SK-N-SH treated with all-trans-retinoic acid at 6 μM for 48 hours (cell line): ENCODE data around the gene TDRD15.

Experiments used
- ATAC-seq: fragments of 200-7000 bp; cut with Tn5 transposase; 3 replicates; pipeline ENCODE4 v1.9.1; 2020; ENCODE audit warnings: mild to moderate bottlenecking, moderate library complexity
- ARNTL ChIP-seq: fragments of 450-650 bp; formaldehyde crosslinking; IDR thresholded peaks from 2 replicates; pipeline ENCODE4 v1.5.0; 2020; ENCODE audit warnings: low read depth, mild to moderate bottlenecking, moderate library complexity, borderline replicate concordance
- BACH2 ChIP-seq: fragments of 250-450 bp; sonication (Bioruptor Pico); IDR thresholded peaks from 2 replicates; pipeline ENCODE4 v1.9.0; 2021; ENCODE audit warnings: mild to moderate bottlenecking, borderline replicate concordance
- CSDC2 ChIP-seq: fragments of 250-450 bp; sonication (Bioruptor Pico); IDR thresholded peaks from 2 replicates; pipeline ENCODE4 v1.5.0; 2020; ENCODE audit warnings: mild to moderate bottlenecking, moderate library complexity
- ESRRG ChIP-seq: fragments of 250-450 bp; sonication (Bioruptor Pico); IDR thresholded peaks from 2 replicates; pipeline ENCODE4 v1.6.1; 2021; ENCODE audit warnings: mild to moderate bottlenecking
- GLIS3 ChIP-seq: fragments of 250-450 bp; sonication (Bioruptor Pico); IDR thresholded peaks from 2 replicates; pipeline ENCODE4 v1.5.0; 2020; ENCODE audit warnings: mild to moderate bottlenecking, moderate library complexity
- ISL1 ChIP-seq: fragments of 250-450 bp; sonication (Bioruptor Pico); IDR thresholded peaks from 2 replicates; pipeline ENCODE4 v2.1.2; 2022; ENCODE audit warnings: mild to moderate bottlenecking, moderate library complexity
- OSR1 ChIP-seq: fragments of 250-450 bp; sonication (Bioruptor Pico); IDR thresholded peaks from 2 replicates; pipeline ENCODE4 v1.8.0; 2022; ENCODE audit warnings: moderate library complexity, mild to moderate bottlenecking, inconsistent platforms
- PPARA ChIP-seq: fragments of 250-450 bp; sonication (Bioruptor Pico); IDR thresholded peaks from 2 replicates; pipeline ENCODE4 v1.5.0; 2020; ENCODE audit warnings: mild to moderate bottlenecking, borderline replicate concordance
- RARB ChIP-seq: fragments of 250-450 bp; sonication (Bioruptor Pico); IDR thresholded peaks from 2 replicates; pipeline ENCODE4 v1.8.0; 2021; ENCODE audit warnings: mild to moderate bottlenecking, moderate library complexity
- SNAI2 ChIP-seq: fragments of 250-450 bp; sonication (Bioruptor Pico); IDR thresholded peaks from 2 replicates; pipeline ENCODE4 v1.5.0; 2020; ENCODE audit warnings: mild to moderate bottlenecking, moderate library complexity
- TCF4 ChIP-seq: fragments of 250-450 bp; sonication (Bioruptor Pico); IDR thresholded peaks from 2 replicates; pipeline ENCODE4 v1.8.0; 2021; ENCODE audit warnings: mild to moderate bottlenecking, moderate library complexity, borderline replicate concordance
- TOX ChIP-seq: fragments of 250-450 bp; sonication (Bioruptor Pico); IDR thresholded peaks from 2 replicates; pipeline ENCODE4 v1.8.0; 2021; ENCODE audit warnings: mild to moderate bottlenecking, moderate library complexity, borderline replicate concordance
- ZC3H10 ChIP-seq: fragments of 250-450 bp; sonication (Bioruptor Pico); IDR thresholded peaks from 2 replicates; pipeline ENCODE4 v1.5.1; 2021; ENCODE audit warnings: mild to moderate bottlenecking, moderate library complexity
- ZNF565 ChIP-seq: fragments of 450-650 bp; formaldehyde crosslinking; conservative IDR thresholded peaks from 2 replicates; pipeline ENCODE4 v1.5.0; 2020; ENCODE audit warnings: low read depth, mild to moderate bottlenecking, moderate library complexity
- ZNF70 ChIP-seq: fragments of 450-650 bp; formaldehyde crosslinking; IDR thresholded peaks from 2 replicates; pipeline ENCODE4 v1.5.0; 2020; ENCODE audit warnings: mild to moderate bottlenecking, moderate library complexity
- ZNF8 ChIP-seq: fragments of 450-650 bp; formaldehyde crosslinking; IDR thresholded peaks from 2 replicates; pipeline ENCODE4 v1.5.0; 2020; ENCODE audit warnings: mild to moderate bottlenecking, moderate library complexity
- TF ChIP-seq, protein P1 (sequence below): fragments of 250-450 bp; sonication (Bioruptor Pico); IDR thresholded peaks from 2 replicates; pipeline ENCODE4 v1.5.1; 2020; ENCODE audit warnings: low read depth, mild to moderate bottlenecking, moderate library complexity
- TF ChIP-seq, protein P2 (sequence below): fragments of 250-450 bp; sonication (Bioruptor Pico); IDR thresholded peaks from 2 replicates; pipeline ENCODE4 v1.5.1; 2021; ENCODE audit warnings: mild to moderate bottlenecking, moderate library complexity
- TF ChIP-seq, protein P3 (sequence below): fragments of 250-450 bp; sonication (Bioruptor Pico); IDR thresholded peaks from 2 replicates; pipeline ENCODE4 v1.8.0; 2020; ENCODE audit warnings: mild to moderate bottlenecking, moderate library complexity, borderline replicate concordance
- TF ChIP-seq, protein P4 (sequence below): fragments of 250-450 bp; sonication (Bioruptor Pico); IDR thresholded peaks from 2 replicates; pipeline ENCODE4 v1.8.0; 2021; ENCODE audit warnings: low read depth, mild to moderate bottlenecking, moderate library complexity, borderline replicate concordance

The TDRD15 gene

DNA sequence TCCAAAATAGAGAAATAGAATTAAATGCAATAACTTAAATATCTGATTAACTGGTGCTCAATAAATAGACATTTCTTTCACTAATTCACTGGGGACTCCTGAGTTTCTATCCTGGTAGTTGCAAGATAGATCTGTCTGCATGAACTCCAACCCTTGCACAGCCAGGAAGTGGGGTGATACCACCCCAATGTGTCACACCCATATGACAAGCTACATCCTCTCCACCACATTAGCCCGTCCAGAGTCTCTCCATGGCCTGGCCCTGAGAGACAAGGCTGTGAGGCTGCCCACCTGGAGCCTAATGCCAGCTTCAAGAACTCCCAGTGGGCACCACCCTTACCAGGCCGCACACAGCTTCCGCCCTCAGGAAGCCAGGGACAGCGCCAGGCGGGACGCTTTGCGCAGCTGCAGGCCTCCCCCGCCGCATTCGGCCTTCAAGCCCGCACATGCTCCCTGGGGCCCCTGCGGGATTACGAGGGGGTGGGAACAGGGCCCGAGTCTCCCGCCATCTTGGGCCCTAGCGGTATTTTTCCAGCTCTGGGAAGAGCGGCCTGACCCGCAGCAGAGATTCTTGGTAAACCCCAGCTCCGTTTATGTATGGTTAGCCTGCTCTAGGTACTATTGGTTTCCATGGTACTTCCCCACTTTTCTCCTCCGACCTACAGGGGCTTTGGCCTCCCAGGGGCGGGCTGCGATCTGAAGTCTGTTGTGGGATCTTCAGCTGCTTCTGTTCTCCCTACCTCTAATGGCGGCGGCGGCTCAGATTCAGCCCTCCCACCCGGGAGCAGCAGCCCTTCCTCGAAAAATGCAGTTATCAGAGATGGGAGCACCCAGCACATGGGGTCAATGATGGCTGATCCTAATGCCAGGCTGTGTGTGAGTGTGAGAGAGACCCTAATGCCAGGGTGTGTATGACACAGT lies at the start of gene TDRD15:
TDRD15 (plus strand) TSS at position 496 of the 921 bp plus-strand sequence. CDS start 13,500 bp downstream, outside the sequence.
- TF ChIP-seq, protein P1, sequence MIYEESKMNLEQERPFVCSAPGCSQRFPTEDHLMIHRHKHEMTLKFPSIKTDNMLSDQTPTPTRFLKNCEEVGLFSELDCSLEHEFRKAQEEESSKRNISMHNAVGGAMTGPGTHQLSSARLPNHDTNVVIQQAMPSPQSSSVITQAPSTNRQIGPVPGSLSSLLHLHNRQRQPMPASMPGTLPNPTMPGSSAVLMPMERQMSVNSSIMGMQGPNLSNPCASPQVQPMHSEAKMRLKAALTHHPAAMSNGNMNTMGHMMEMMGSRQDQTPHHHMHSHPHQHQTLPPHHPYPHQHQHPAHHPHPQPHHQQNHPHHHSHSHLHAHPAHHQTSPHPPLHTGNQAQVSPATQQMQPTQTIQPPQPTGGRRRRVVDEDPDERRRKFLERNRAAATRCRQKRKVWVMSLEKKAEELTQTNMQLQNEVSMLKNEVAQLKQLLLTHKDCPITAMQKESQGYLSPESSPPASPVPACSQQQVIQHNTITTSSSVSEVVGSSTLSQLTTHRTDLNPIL (CRISPR knock-in tag), result no peak
- TF ChIP-seq ZNF70 (CRISPR knock-in tag), result no peak
- TF ChIP-seq ZC3H10 (CRISPR knock-in tag), result no peak
- TF ChIP-seq GLIS3, result no peak
- no peak for TF ChIP-seq ESRRG
- TF ChIP-seq, protein P2, sequence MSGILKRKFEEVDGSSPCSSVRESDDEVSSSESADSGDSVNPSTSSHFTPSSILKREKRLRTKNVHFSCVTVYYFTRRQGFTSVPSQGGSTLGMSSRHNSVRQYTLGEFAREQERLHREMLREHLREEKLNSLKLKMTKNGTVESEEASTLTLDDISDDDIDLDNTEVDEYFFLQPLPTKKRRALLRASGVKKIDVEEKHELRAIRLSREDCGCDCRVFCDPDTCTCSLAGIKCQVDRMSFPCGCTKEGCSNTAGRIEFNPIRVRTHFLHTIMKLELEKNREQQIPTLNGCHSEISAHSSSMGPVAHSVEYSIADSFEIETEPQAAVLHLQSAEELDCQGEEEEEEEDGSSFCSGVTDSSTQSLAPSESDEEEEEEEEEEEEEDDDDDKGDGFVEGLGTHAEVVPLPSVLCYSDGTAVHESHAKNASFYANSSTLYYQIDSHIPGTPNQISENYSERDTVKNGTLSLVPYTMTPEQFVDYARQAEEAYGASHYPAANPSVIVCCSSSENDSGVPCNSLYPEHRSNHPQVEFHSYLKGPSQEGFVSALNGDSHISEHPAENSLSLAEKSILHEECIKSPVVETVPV, result no peak
- TF ChIP-seq TCF4 (CRISPR knock-in tag), result no peak
- TF ChIP-seq, protein P3, sequence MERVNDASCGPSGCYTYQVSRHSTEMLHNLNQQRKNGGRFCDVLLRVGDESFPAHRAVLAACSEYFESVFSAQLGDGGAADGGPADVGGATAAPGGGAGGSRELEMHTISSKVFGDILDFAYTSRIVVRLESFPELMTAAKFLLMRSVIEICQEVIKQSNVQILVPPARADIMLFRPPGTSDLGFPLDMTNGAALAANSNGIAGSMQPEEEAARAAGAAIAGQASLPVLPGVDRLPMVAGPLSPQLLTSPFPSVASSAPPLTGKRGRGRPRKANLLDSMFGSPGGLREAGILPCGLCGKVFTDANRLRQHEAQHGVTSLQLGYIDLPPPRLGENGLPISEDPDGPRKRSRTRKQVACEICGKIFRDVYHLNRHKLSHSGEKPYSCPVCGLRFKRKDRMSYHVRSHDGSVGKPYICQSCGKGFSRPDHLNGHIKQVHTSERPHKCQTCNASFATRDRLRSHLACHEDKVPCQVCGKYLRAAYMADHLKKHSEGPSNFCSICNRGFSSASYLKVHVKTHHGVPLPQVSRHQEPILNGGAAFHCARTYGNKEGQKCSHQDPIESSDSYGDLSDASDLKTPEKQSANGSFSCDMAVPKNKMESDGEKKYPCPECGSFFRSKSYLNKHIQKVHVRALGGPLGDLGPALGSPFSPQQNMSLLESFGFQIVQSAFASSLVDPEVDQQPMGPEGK (CRISPR knock-in tag), result no peak
- no peak for TF ChIP-seq BACH2 (CRISPR knock-in tag)
- TF ChIP-seq ZNF8 (CRISPR knock-in tag), result no peak
- TF ChIP-seq OSR1 (CRISPR knock-in tag), result no peak
- no peak for ATAC-seq

DNA sequence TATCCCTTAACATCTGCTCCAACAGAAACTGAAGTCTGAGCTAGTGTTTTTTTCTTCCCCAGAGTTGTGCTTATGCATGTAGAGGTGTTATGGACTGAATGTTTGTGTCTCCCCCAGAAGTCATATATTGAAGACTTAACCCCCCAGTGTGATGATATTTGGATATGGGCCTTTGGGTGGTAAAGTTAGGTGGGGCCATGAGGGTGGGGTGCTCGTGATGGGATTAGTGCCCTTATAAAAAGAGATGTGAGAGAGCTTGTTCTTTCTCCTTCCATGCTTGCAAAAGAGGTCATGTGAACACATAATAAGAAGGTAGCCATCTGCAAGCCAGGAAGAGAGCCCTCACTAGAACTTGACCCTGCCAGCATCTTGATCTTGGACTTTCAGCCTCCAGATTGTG lies 45.5 kb upstream of the TDRD15 start:
- TF ChIP-seq BACH2 (CRISPR knock-in tag) (no peak), OSR1 (CRISPR knock-in tag) (no peak), ISL1 (CRISPR knock-in tag) (no peak), ZNF8 (CRISPR knock-in tag) (no peak), ZNF565 (CRISPR knock-in tag) (no peak), TOX (CRISPR knock-in tag) (no peak)
- TF ChIP-seq, protein P1 (CRISPR knock-in tag), result no peak
- TF ChIP-seq, protein P3 (CRISPR knock-in tag), result no peak
- TF ChIP-seq, protein P4, sequence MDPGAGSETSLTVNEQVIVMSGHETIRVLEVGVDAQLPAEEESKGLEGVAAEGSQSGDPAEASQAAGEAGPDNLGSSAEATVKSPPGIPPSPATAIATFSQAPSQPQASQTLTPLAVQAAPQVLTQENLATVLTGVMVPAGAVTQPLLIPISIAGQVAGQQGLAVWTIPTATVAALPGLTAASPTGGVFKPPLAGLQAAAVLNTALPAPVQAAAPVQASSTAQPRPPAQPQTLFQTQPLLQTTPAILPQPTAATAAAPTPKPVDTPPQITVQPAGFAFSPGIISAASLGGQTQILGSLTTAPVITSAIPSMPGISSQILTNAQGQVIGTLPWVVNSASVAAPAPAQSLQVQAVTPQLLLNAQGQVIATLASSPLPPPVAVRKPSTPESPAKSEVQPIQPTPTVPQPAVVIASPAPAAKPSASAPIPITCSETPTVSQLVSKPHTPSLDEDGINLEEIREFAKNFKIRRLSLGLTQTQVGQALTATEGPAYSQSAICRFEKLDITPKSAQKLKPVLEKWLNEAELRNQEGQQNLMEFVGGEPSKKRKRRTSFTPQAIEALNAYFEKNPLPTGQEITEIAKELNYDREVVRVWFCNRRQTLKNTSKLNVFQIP (CRISPR knock-in tag), result no peak
- no peak for ATAC-seq

DNA sequence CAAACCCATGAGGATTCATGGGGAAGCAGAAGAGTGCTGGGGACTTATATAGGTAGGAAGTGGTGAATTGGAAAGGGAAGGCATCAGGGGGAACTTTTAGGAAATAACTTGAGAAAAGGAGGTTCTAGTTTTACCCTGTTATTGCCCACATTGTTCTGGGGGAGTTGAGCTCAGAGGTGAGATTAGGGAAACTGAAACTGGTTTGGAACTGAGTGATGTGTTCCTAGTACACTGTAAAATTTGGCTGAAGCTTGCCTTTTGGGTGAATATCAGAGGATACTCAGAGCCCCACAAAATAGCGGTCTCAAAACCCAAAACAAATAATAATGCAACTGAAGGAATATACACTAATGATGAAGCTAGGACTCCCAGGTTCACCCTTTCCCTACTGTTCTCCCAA lies 40.3 kb upstream of the TDRD15 start:
- no peak for ATAC-seq
- TF ChIP-seq, protein P2, result no peak
- TF ChIP-seq RARB (CRISPR knock-in tag) (no peak), ZNF8 (CRISPR knock-in tag) (no peak), SNAI2 (CRISPR knock-in tag) (no peak), PPARA (no peak), OSR1 (CRISPR knock-in tag) (no peak), ARNTL (CRISPR knock-in tag) (no peak), ISL1 (CRISPR knock-in tag) (no peak), GLIS3 (no peak), ZNF565 (CRISPR knock-in tag) (no peak), TOX (CRISPR knock-in tag) (no peak), CSDC2 (no peak)
- TF ChIP-seq, protein P4 (CRISPR knock-in tag), result no peak
